HG02642 (cell line): ENCODE data around the gene MSL1.
"Not testable (repeated sequence)": the region's sequence is repeated elsewhere in the genome, so short reads cannot be mapped to it uniquely, and the experiment has no call there.

Source experiments
- ATAC-seq: cut with Tn5 transposase; IDR thresholded peaks from one replicate; pipeline ENCODE4 v1.9.1; 2021; ENCODE audit warnings: mild to moderate bottlenecking; ENCODE audit not compliant: unreplicated experiment, poor library complexity

MSL1 gene

DNA sequence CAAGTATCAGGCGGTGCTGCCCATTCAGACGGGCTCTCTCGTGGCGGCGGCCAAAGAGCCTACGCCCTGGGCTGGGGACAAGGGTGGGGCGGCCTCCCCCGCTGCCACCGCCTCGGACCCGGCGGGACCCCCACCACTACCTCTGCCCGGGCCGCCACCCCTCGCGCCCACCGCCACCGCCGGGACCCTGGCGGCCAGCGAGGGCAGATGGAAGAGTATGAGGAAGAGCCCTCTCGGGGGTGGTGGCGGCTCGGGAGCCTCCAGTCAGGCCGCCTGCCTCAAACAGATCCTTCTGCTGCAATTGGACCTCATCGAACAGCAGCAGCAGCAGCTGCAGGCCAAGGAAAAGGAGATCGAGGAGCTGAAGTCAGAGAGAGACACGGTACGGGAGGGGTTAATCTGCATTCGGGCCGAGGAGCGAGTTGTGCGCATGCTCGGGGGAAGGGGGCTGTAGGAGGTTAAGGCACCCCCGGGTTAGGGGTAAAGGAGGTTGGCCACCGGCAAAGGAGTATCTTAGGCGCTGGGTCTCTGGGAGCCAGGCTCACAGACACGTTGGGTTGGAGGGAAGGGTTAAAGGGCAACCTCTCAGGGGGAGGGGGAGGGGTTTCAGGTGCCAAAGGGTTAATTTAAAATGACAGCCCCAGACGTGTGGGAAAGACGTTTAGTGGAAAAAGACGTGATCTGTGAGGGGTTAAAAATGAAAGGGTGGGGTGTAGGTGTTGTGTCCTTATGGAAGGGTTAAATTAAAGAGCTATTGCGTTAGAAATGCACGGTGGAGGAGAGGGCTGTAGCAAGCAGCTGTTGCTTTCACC is 1.4 kb downstream of the MSL1 start:
- ATAC-seq: peak; percentile 25

DNA sequence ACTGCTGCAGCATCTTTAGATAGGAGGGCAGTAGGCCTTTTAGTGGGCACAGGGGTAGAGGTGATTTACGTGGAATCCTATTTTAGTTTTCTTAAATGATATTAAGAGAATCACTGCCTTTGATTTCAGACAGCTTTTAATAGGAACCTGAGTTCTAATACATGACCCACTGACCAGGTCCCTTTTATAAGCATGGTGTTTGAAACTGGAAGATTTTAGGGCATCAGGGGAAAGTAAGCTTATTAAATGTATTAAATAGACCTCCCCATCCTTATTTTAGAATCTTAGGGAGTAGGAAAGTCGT is 2.0 kb downstream of the MSL1 start:
- no peak for ATAC-seq

DNA sequence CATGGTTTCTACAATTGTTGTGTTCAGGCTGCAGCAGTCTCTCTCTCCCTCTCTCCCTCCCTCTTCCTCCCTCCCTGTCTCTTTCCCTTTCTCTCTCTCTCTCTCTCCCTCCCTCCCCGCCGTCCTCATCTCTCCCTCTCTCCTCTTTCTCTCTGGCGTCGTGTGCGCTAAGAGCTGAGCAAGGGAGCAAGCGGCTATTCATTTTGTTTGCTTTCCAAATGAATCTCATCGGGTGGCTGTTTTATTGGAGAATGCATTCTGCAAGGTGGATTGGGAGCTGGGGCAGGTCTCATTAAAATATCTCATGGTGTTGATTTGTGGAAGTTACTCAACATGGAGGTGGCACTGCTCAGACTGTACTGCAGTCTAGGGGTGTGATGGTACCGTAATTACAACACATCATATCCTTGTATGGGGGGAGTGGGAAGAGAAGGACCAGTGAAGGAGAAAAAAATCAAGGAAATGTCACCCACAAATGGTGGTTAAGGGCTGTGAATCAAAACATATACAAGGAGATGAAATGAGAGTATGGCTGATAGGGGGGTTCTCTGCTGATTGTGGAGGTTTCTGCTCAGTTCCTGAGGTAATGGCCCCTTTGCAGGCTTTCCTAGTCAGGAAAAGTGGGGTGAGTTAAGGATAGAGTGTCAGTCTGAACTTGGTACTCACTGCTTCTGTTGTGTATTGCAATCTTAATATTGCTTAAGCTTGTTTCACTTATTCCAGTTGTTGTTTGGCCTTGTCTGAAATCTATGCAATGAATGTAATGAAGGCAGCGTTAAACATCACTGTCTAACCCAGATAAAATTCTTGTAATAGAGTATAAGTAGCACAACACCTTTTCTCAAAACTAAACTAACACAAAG is 2.7 kb downstream of the MSL1 start:
- no peak for ATAC-seq

DNA sequence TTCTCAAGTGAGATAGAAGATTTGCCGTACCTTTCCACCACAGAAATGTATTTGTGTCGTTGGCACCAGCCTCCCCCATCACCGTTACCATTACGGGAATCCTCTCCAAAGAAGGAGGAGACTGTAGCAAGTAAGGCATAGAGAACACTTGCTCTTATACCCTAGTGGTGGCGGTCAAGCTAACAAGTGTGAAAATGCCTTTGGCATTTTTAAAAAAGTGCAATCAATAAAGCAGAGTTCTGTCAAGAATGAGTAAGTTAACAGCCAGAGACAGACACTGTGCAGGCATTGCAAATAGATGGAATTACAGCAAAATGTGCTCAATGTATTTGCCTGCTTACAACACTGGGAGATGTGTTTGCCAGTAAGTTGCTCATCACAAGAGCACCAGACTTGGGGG is 7.7 kb downstream of the MSL1 start:
- ATAC-seq: no peak

DNA sequence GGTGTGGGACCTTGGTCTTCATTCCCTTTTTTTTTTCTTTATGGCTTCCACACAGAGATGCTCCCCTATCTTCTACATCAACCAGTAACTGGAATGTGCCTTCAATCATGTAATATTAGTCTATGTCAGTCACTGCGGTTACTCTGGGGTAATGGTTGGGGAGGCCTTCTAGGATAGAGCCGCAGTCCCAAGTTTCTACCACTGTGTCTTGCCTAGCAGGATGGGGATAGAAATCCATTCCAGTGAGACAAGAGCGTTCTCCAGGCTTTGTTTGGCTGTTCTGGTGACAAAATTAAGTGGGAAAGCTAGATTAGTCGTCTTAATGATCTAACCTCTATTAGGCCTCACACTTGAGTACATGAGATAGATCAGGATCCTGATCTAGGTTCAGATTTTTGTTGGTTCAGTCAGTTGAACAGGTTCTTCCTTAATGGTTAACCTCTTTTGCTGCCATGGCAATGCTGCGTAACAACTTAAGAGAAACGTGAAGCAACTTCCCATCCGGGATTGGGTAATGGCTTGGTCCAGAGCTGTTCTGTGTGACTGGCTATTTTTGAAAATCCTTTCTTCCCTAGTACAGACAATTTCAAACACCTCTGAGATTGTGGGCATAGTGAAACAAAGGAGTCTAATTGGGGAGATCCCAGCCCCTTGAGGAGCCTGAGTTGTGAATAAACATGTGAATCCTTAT is 8.7 kb downstream of the MSL1 start:
- ATAC-seq: no peak

DNA sequence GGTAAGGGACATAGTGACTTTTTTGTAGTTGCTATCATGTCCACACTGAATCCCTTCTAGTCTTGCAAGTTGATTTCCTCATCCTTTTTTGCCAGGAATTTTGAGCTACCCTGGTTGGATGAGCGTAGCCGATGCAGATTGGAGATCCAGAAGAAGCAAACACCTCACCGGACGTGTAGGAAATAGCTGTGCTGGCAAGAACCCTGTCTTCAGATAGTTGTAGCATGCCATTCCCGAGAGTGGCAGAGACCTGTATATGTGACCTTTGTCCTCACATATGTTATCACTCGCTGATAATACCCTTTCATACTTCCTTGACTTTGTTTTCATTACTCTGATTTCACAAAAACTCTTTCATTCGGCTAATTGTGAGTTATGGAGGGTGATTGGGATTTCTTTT is 12.4 kb downstream of the MSL1 start:
- no peak for ATAC-seq

DNA sequence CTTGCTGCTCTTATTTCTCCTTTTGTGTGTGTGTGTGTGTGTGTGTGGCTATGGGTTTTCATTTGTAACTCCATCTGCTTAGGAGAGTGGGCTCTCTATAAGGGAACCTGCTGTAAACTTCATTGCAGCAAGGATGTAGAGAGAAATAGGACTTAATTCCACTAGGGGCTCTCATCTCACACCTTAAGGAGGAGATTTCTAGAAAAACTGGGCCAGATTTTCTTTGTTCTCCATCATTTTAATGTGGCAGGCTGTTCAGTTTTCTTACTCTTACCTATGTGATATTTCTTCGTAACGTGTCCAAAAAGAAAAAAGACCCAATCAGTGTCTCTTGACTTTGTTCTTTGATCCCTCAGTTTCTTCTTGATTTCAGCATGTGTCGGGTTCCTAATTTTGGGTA is 14.0 kb downstream of the MSL1 start:
- no peak for ATAC-seq

DNA sequence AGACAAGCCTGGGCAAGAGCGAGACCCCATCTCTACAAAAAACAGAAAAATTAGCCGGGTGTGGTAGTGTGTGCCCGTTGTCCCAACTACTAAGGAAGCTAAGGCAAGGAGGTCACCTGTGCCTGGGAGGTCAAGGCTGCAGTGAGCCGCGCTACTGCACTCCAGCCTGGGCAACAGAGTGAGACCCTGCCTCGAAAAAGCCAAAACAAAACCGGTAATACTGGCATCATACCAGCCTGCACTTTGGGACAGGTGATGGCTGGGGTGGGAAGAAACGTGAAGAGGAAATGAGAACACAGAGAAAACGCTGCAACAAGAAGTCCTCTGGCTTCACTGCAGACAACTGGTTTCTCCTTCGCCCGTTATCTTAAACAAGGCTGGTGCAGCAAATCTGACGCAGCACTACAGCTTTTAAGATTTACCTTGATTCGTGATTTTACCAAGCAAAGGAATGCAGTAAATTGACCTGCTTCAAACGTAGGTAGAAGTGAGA is 17.8 kb downstream of the MSL1 start:
- ATAC-seq: no peak

DNA sequence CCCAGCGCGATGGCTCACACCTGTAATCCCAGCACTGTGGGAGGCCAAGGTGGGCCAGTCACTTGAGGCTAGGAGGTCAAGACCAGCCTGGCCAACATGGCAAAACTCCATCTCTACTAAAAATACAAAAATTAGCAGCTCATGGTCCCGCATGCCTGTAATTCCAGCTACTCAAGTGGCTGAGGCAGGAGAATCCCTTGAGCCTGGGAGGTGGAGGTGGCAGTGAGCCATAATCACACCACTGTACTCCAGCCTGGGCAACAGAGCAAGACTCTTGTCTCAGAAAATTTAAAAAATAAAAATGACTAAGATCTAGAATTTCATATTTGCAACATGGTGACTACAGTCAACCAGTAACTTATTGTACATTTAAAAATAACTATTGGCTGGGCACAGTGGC is 21.4 kb downstream of the MSL1 start:
- ATAC-seq: not testable (repeated sequence)

DNA sequence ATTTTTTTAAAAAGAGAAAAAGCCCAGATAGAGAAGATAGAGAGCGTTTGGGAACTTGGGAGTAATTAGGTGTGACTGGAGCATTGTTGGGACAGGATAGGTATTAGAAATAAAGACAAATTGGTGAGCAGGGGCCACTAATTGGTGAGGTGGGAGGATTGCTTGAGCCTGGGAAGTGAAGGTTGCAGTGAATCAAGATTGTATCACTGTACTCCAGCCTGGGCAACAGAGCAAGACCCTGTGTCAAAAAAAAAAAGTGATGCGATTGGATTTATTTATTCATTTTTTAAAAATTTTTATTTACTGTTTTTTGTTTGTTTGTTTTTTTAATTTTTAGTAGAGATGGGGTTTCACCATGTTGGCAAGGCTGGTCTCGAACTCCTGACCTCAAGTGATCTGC is 23.7 kb downstream of the MSL1 start:
- ATAC-seq: no peak

DNA sequence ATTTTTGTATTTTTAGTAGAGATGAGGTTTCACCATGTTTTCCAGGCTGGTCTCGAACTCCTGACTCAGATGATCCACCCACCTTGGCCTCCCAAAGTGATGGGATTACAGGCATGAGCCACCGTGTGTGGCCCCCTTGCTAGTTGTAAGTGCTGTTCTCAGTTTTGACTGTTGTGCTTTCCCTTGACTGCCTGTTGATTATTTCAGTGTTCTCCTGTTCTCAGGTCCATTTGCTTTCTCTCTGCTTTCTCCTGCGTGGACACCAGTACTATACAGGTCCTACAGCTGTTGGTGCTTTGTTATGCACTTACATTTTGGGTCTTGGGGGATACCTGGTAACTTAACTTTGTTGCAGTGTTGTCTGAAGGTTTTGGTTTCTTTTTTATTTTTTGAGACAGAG is 26.8 kb downstream of the MSL1 start:
- no peak for ATAC-seq

DNA sequence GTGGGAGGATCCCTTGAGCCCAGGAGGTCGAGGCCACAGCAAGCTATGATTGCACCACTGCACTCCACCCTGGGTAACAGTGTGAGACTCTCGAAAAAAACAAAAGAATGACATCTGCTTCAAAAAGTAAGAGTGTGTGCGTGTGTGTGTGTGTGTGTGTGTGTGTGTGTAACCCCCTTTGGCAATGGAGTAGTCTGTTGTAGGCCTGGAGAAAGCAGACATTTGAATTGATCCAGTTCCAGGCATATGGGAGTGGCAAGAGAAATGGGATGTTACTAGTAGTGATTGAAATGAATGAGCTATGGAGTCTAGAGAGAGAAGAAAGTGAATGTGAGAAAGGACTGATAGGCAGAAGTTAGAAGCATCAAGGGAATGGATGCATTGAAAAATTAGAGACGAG is 28.5 kb downstream of the MSL1 start:
- no peak for ATAC-seq

DNA sequence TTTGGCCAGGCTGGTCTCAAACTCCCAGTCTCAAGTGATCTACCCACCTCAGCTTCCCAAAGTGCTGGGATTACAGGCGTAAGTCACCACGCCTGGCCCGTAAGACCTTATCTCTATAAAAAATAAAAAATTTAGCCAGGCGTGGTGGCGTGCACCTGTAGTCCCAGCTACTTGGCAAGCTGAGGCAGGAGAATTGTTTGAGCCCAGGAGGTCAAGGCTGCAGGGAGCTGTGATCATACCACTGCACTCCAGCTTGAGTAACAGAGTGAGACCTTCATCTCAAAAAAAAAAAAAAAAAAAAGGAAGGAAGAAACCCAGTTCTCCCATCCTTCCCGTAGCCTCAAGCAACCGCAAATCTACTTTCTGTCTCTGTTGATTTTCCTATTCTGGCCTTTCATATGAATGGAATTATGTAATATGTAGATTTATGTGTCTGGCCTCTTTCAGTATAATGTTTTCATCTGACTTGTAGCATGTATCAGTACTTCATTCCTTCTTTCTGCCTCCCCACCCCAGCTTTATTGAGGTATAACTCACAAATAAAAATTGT is 29.7 kb downstream of the MSL1 start:
- no peak for ATAC-seq

DNA sequence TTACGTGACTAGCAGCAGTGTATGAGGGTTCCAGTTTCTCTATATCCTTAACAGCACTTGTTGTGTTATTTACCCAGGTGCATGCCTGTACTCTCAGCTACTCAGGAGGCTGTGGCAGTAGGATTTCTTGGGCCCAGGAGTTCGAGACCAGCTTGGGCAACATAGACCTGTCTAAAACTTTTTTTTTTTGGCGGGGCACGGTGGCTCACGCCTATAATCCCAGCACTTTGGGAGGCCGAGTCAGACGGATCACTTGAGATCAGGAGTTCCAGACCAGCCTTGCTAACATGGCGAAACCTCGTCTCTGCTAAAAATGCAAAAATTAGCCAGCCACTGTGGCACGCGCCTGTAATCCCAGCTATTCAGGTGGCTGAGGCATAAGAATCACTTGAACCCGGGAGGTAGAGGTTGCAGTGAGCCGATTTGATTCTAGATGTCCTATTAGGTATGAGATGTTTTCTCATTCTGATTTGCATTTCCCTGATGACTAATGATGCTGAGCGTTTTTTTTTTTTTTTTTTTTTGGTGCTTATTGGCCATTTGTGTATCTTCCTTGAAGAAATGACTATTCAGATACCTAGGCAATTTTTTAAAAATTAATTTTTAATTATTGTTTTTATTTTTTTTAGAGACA is 31.9 kb downstream of the MSL1 start:
- ATAC-seq: peak; percentile 62

DNA sequence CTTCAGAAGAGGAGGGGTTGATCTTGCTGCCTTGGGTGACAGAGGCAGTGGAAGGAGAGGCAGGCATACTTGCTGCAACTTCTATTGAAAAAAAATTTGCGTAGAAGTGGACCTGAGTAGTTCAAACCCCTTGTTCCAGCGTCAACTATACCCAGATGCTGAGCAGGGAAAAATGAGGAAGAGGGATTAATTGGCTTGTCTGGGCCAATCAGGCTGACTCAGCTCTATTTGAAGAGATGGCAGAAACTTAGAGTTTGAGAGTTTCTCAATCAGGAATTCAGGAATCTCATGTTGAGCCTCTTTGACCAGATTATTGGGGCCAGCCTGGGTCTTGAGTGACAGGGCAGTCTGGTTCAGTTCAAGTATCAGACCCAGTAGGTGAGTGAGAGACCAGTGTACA is 36.2 kb downstream of the MSL1 start:
- ATAC-seq: no peak

DNA sequence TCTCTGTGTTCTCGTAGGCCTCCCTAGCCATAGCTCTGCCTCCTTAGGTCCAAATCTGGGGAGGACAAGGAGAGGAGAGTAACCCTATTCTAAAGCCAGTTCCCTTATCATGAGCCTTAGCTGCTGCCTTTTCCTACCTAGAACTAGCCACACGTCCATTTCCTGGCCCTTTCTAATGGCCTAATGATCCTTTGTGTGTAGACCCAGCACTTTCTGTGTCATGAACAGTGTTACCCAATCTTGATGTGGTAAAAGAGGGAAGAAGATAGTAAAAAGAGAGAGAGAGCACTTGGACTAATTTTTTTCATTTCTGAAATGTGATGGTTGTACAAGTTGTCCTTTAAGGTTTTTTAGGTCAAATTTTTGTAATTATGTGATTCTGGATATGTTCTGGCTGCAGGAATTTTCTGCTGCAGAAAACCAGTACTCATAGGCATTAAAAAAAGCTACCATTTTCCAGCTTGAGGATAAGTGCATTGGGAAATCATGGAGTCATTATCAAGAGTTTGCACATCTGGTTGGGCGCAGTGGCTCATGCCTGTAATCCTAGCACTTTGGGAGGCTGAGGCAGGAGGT is 36.8 kb downstream of the MSL1 start:
- ATAC-seq: no peak

DNA sequence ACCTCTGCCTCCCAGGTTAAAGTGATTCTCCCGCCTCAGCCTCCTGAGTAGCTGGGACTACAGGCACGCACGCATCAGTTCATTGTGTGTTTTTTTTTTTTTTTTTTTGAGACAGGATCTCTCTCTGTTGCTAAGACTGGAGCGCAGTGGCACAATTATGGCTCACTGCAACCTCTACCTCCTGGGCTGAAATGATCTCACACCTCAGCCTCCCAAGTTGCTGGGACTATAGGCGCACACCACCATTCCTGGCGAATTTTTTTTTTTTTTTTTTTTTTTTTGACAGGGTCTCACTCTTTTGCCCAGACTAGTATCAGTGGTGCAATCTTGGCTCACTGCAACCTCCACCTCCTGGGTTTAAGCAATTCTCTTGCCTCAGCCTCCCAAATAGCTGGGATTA is 37.7 kb downstream of the MSL1 start:
- ATAC-seq: no peak

DNA sequence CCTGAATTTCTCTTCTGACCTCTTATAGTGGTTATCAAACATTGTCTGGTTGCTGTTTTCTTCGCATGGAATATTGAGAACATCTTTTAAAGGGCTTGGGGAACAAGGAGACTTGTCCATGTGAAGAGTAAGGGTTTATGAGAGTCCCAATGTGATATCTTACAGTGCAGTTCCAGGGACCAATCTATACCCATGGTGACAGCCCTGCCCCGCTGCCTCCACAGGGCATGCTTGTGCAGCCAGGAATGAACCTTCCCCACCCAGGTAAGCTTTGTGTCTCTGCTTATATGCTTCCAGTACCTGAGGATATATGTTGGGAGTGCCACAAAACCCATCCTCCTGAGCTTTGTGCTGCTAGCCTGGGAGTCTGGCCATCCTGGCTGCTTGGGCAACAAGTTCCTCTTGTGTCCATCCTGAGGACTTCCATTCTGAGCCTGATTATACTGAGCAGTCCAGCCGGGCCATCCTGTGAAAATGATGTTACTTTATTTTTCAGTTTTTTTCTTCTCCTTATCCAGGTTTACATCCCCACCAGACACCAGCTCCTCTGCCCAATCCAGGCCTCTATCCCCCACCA is 46.0 kb downstream of the MSL1 start:
- no peak for ATAC-seq

DNA sequence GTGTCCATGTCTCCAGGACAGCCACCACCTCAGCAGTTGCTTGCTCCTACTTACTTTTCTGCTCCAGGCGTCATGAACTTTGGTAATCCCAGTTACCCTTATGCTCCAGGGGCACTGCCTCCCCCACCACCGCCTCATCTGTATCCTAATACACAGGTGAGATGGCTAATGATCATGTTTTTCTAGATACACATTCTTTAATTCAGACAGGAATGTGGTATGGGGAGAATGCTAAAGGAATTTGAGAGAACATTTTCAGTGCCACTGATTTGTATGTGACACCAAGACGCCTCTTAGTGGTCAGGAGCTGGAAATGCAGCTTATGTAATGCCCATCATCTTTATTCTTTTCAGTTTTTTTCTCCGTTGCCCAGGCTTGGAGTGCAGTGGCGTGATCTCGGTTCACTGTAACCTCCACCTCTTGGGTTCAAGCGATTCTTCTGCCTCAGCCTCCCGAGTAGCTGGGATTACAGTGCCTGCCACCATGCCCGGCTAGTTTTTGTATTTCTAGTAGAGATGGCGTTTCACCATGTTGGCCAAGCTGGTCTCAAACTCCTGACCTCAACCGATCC is 46.6 kb downstream of the MSL1 start:
- no peak for ATAC-seq
